HG03565 (cell line): ENCODE measurements around the gene RASGRP1.

ENCODE experiments used
- ATAC-seq: cut with Tn5 transposase; IDR thresholded peaks from one replicate; pipeline ENCODE4 v1.9.1; 2021; ENCODE audit warnings: mild to moderate bottlenecking, moderate library complexity; ENCODE audit not compliant: unreplicated experiment

The RASGRP1 gene

GRCh38 chr15:38508647-38509046, 56.0 kb downstream of the RASGRP1 start:
- ATAC-seq = peak; percentile 44

GRCh38 chr15:38507570-38507969, 57.0 kb downstream of the RASGRP1 start:
- ATAC-seq = no peak

GRCh38 chr15:38506997-38507396, 57.6 kb downstream of the RASGRP1 start:
- no peak for ATAC-seq

GRCh38 chr15:38504680-38505467, 59.7 kb downstream of the RASGRP1 start:
- no peak for ATAC-seq

GRCh38 chr15:38503496-38503895, 61.1 kb downstream of the RASGRP1 start:
- ATAC-seq = no peak

GRCh38 chr15:38499651-38500050, 65.0 kb downstream of the RASGRP1 start:
- ATAC-seq = no peak

GRCh38 chr15:38496151-38496550, 68.5 kb downstream of the RASGRP1 start:
- ATAC-seq = no peak

- ATAC-seq = no peak
Observed at GRCh38 chr15:38490242-38490922, 74.2 kb downstream of the RASGRP1 start.

- no peak for ATAC-seq
Observed at GRCh38 chr15:38487378-38487777, 77.2 kb downstream of the RASGRP1 start.

- no peak for ATAC-seq
Observed at GRCh38 chr15:38486936-38487335, 77.7 kb downstream of the RASGRP1 start.

- no peak for ATAC-seq
Observed at GRCh38 chr15:38482572-38482971, 82.0 kb downstream of the RASGRP1 start.

- ATAC-seq = no peak
Observed at GRCh38 chr15:38481761-38482160, 82.9 kb downstream of the RASGRP1 start.

- no peak for ATAC-seq
Observed at GRCh38 chr15:38481113-38481512, 83.5 kb downstream of the RASGRP1 start.

GRCh38 chr15:38479756-38480155, 84.9 kb downstream of the RASGRP1 start:
- no peak for ATAC-seq

GRCh38 chr15:38479266-38479665, 85.3 kb downstream of the RASGRP1 start:
- no peak for ATAC-seq

- ATAC-seq = no peak
Observed at GRCh38 chr15:38477637-38478036, 87.0 kb downstream of the RASGRP1 start.

- ATAC-seq = no peak
Observed at GRCh38 chr15:38476120-38476519, 88.5 kb downstream of the RASGRP1 start.

GRCh38 chr15:38475361-38475760, 89.3 kb downstream of the RASGRP1 start:
- ATAC-seq = no peak

- ATAC-seq = peak; percentile 94
Observed at GRCh38 chr15:38474155-38474757, 90.4 kb downstream of the RASGRP1 start.

- no peak for ATAC-seq
Observed at GRCh38 chr15:38471974-38472373, 92.6 kb downstream of the RASGRP1 start.

- ATAC-seq = no peak
Observed at GRCh38 chr15:38470816-38471215, 93.8 kb downstream of the RASGRP1 start.

GRCh38 chr15:38464675-38465074, 99.9 kb downstream of the RASGRP1 start:
- no peak for ATAC-seq
